ENCODE results near the gene SNX1.
"Not testable (repeated sequence)": the region's sequence is repeated elsewhere in the genome, so short reads cannot be mapped to it uniquely, and the experiment has no call there.

Gene SNX1

GRCh38 chr15:64095795-64096667, at the start of gene SNX1:
Gene SNX1, plus strand, starts transcription at chr15:64095982. Its CDS starts 32 bp downstream, at chr15:64096014.
- DNase-seq = peak; percentile 98

- DNase-seq = peak; percentile 74
Observed at GRCh38 chr15:64046421-64047153, 49.2 kb upstream of the SNX1 start, which contains the start of gene DAPK2. Gene DAPK2, minus strand, starts transcription at chr15:64046485. Its CDS starts 6,224 bp downstream, at chr15:64040261.

GRCh38 chr15:64048781-64049460, 46.9 kb upstream of the SNX1 start:
- no peak for DNase-seq

GRCh38 chr15:64050281-64051092, 45.3 kb upstream of the SNX1 start:
- DNase-seq = no peak

- no peak for DNase-seq
Observed at GRCh38 chr15:64051093-64051402, 44.7 kb upstream of the SNX1 start.

GRCh38 chr15:64051407-64052259, 44.1 kb upstream of the SNX1 start:
- no peak for DNase-seq

GRCh38 chr15:64052925-64053491, 42.8 kb upstream of the SNX1 start:
- no peak for DNase-seq

- not testable (repeated sequence) for DNase-seq
Observed at GRCh38 chr15:64053674-64054073, 42.1 kb upstream of the SNX1 start.

- DNase-seq = no peak
Observed at GRCh38 chr15:64058279-64058678, 37.5 kb upstream of the SNX1 start.

- DNase-seq = not testable (repeated sequence)
Observed at GRCh38 chr15:64059104-64059503, 36.7 kb upstream of the SNX1 start.

GRCh38 chr15:64060716-64061115, 35.1 kb upstream of the SNX1 start:
- no peak for DNase-seq

- DNase-seq = no peak
Observed at GRCh38 chr15:64066451-64066850, 29.3 kb upstream of the SNX1 start.

GRCh38 chr15:64067564-64068030, 28.2 kb upstream of the SNX1 start:
- DNase-seq = peak; percentile 70

GRCh38 chr15:64068133-64068532, 27.6 kb upstream of the SNX1 start:
- no peak for DNase-seq

- DNase-seq = no peak
Observed at GRCh38 chr15:64070106-64070505, 25.7 kb upstream of the SNX1 start.

GRCh38 chr15:64070965-64071851, 24.6 kb upstream of the SNX1 start:
- DNase-seq = no peak

- DNase-seq = no peak
Observed at GRCh38 chr15:64071931-64072765, 23.6 kb upstream of the SNX1 start.

GRCh38 chr15:64072812-64073211, 23.0 kb upstream of the SNX1 start:
- DNase-seq = no peak

- not testable (repeated sequence) for DNase-seq
Observed at GRCh38 chr15:64073496-64073895, 22.3 kb upstream of the SNX1 start.
